Measurements from ENCODE around the gene KRTAP29-1.
"Not testable (repeated sequence)": the region's sequence is repeated elsewhere in the genome, so short reads cannot be mapped to it uniquely, and the experiment has no call there.

The KRTAP29-1 gene

GRCh38 chr17:41296846-41297245 lies 5.8 kb downstream of the KRTAP29-1 start:
- no peak for FAIRE-seq

- no peak for FAIRE-seq
These were observed 8.6 kb downstream of the KRTAP29-1 start for GRCh38 chr17:41294016-41294415.

- no peak for FAIRE-seq
These were observed 15.6 kb downstream of the KRTAP29-1 start for GRCh38 chr17:41287050-41287449.

GRCh38 chr17:41284546-41284945 lies 18.1 kb downstream of the KRTAP29-1 start:
- no peak for FAIRE-seq

- no peak for FAIRE-seq
These were observed 18.6 kb downstream of the KRTAP29-1 start for GRCh38 chr17:41284043-41284442.

- FAIRE-seq, result no peak
These were observed 24.3 kb downstream of the KRTAP29-1 start for GRCh38 chr17:41278176-41278955.

- not testable (repeated sequence) for FAIRE-seq
These were observed 26.9 kb downstream of the KRTAP29-1 start, which contains the start of gene KRTAP9-7 for GRCh38 chr17:41275648-41276190. TSS of gene KRTAP9-7 (plus strand) at chr17:41275698. CDS start at chr17:41275698, 0 bp downstream.

GRCh38 chr17:41271858-41272257 lies 30.8 kb downstream of the KRTAP29-1 start:
- no peak for FAIRE-seq

GRCh38 chr17:41271323-41271722 lies 31.3 kb downstream of the KRTAP29-1 start:
- FAIRE-seq, result not testable (repeated sequence)

GRCh38 chr17:41267711-41268110 lies 34.9 kb downstream of the KRTAP29-1 start:
- no peak for FAIRE-seq

GRCh38 chr17:41265078-41265477 lies 37.6 kb downstream of the KRTAP29-1 start, which contains the start of gene KRTAP9-6:
TSS of gene KRTAP9-6 (plus strand) at chr17:41265378. CDS start at chr17:41265378, 0 bp downstream.
- no peak for FAIRE-seq

- no peak for FAIRE-seq
These were observed 38.1 kb downstream of the KRTAP29-1 start for GRCh38 chr17:41264599-41264998.

GRCh38 chr17:41263212-41263611 lies 39.4 kb downstream of the KRTAP29-1 start:
- no peak for FAIRE-seq

GRCh38 chr17:41258406-41258805 lies 44.2 kb downstream of the KRTAP29-1 start:
- no peak for FAIRE-seq

GRCh38 chr17:41256291-41256685 lies 46.4 kb downstream of the KRTAP29-1 start:
- no peak for FAIRE-seq

- FAIRE-seq, result not testable (repeated sequence)
These were observed 47.0 kb downstream of the KRTAP29-1 start, which contains the start of gene KRTAP9-9 for GRCh38 chr17:41255381-41256290. TSS of gene KRTAP9-9 (plus strand) at chr17:41255384.

GRCh38 chr17:41254861-41255260 lies 47.8 kb downstream of the KRTAP29-1 start:
- no peak for FAIRE-seq

Data from islet of Langerhans (tissue), 1 donor.